Esophagus muscularis mucosa (tissue), 4 donors: ENCODE data around the gene JAK3. TPM values are rescaled to one million over a fixed set of nuclear protein-coding genes. Genes with fewer than 3 reads are reported as not detected.

Source experiments
- DNase-seq: peaks from one replicate; pipeline ENCODE4 v3.0.0-alpha.2; 2017; ENCODE audit errors: extremely low spot score
- H3K27ac ChIP-seq, 4 donors: fragments of 200-600 bp; sonication (generic); replicated peaks in 1 of 4; 1 replicate in 3 of 4; 2 replicates in 1 of 4; pipeline ENCODE4 v1.5.1; 2016 to 2019; ENCODE audit warnings: mild to moderate bottlenecking in 1 of 4
- H3K27me3 ChIP-seq, 4 donors: fragments of 200-600 bp; sonication (generic); one replicate each; pipeline versions ENCODE4 v1.5.1 to v1.6.0; 2016 to 2019
- H3K36me3 ChIP-seq, 4 donors: fragments of 200-600 bp; sonication (generic); one replicate each; pipeline ENCODE4 v1.5.1; 2016 to 2019
- H3K4me1 ChIP-seq, 4 donors: fragments of 200-600 bp; sonication (generic); one replicate each; pipeline ENCODE4 v1.5.1; 2016 to 2019
- H3K4me3 ChIP-seq, 4 donors: fragments of 200-600 bp; sonication (generic); 1 replicate in 2 of 4; 2 replicates in 2 of 4; pipeline ENCODE4 v1.5.1; 2016 to 2019; ENCODE audit warnings: mild to moderate bottlenecking in 4 of 4, moderate library complexity in 1 of 4
- H3K9me3 ChIP-seq, 4 donors: fragments of 200-600 bp; sonication (generic); 1 replicate in 3 of 4; 2 replicates in 1 of 4; pipeline ENCODE4 v1.5.1; 2016 to 2019
- EP300 ChIP-seq: sonication (generic); formaldehyde crosslinking; IDR thresholded peaks from one replicate; pipeline ENCODE4 v1.6.1; 2017; ENCODE audit warnings: antibody characterized with exemption
- POLR2A ChIP-seq: fragments of 450-650 bp; IDR thresholded peaks from one replicate; pipeline ENCODE4 v1.6.1; 2017; ENCODE audit warnings: antibody characterized with exemption, moderate library complexity, mild to moderate bottlenecking, low read depth
- POLR2AphosphoS5 ChIP-seq, 2 donors: sonication (generic); formaldehyde crosslinking; IDR thresholded peaks; one replicate each; pipeline ENCODE4 v1.6.1; 2017; ENCODE audit warnings: antibody characterized with exemption in 2 of 2
- WGBS: methylation state at CpG from one replicate; pipeline ENCODE4 v1.1.5; 2018; 5-methylcytosine and 5-hydroxymethylcytosine counted together
- intact Hi-C: fragments of 100-400 bp; cut with DNase I; formaldehyde crosslinking; loops from one replicate; pipeline ENCODE4 v1.15.1; 2023
- total RNA-seq, 4 donors: library from RNA; depleted of rRNA; stranded (reverse); fragments of >200 nt; gene quantifications; one replicate each; pipeline versions ENCODE4 v1.1.0 to v1.2.1, GENCODE V29; 2016
- TF ChIP-seq, protein P1 (sequence below), 3 experiments: fragments of 200-600 bp in 2 of 3; fragments of 450-650 bp in 1 of 3; sonication (generic) in 2 of 3; IDR thresholded peaks; one replicate each; pipeline ENCODE4 v1.5.1; 2017 to 2019; ENCODE audit warnings: antibody characterized with exemption in 3 of 3, mild to moderate bottlenecking in 2 of 3, moderate library complexity in 1 of 3

Gene JAK3
- total RNA-seq, 4 donors from 2014 or later: 2.1 to 8.9 (median 3.4) TPM

DNA sequence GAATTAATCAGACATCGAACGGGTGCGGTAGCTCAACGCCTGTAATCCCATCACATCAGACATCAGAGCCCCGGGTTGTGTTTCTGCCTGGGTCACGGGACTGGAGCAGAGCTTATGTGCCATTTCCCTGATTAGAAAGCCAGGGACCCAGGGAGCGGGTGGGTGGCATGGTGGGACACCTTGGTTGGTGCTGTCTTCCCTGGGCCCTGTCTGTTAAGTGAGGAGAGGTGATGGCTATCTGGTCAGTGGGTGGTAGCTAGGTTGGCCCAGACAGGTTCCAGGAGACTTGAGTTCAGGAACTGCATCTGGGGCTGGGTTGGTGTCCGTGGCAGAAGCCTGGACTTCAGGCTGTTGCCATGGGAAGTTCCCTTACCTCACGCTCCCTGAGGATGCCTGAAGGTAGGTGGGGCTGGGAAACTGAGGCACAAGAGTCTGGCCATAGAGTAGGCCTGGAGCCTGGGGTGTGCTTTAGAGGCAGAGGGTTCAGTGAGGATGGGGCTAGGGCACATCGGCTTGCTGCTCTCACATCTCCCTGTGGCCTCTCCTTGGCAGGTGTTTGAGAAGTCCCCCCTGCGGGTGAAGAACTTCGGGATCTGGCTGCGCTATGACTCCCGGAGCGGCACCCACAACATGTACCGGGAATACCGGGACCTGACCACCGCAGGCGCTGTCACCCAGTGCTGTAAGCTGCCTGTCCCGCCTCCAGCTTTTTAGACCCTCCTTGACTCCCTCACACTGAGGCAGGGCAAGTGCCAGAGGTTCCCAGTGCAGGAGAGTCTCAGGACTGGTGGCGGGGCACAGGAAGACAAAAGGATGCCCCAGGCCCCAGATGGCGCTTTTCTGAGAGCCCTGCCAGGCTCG is 14.0 kb upstream of the JAK3 start:
- Histone ChIP-seq H3K36me3 (peaks cover 34 to 54% (median 51%) of the 10 kb centered on the region in 4 donors), H3K4me3 (peak overlapping the region in 3 of 4 donors; percentile 77 to 90 (median 82)), H3K9me3 (no peaks in the 10 kb centered on the region), H3K27me3 (no peaks in the 10 kb centered on the region), H3K27ac (peak overlapping the region in 1 of 4 donors; percentile 7), H3K4me1 (peaks cover 19 to 39% (median 26%) of the 10 kb centered on the region in 4 donors)
- 74% methylated on average over 11 of the region's 23 CpGs for WGBS
- DNase-seq: no peak
- TF ChIP-seq POLR2AphosphoS5 (IDR thresholded peaks at IDR 0.05): no peak
- no peak for TF ChIP-seq POLR2A
- no peak for TF ChIP-seq EP300
- TF ChIP-seq, protein P1, sequence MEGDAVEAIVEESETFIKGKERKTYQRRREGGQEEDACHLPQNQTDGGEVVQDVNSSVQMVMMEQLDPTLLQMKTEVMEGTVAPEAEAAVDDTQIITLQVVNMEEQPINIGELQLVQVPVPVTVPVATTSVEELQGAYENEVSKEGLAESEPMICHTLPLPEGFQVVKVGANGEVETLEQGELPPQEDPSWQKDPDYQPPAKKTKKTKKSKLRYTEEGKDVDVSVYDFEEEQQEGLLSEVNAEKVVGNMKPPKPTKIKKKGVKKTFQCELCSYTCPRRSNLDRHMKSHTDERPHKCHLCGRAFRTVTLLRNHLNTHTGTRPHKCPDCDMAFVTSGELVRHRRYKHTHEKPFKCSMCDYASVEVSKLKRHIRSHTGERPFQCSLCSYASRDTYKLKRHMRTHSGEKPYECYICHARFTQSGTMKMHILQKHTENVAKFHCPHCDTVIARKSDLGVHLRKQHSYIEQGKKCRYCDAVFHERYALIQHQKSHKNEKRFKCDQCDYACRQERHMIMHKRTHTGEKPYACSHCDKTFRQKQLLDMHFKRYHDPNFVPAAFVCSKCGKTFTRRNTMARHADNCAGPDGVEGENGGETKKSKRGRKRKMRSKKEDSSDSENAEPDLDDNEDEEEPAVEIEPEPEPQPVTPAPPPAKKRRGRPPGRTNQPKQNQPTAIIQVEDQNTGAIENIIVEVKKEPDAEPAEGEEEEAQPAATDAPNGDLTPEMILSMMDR (IDR thresholded peaks at IDR 0.05): no peak
- intact Hi-C loops: no loop called here

DNA sequence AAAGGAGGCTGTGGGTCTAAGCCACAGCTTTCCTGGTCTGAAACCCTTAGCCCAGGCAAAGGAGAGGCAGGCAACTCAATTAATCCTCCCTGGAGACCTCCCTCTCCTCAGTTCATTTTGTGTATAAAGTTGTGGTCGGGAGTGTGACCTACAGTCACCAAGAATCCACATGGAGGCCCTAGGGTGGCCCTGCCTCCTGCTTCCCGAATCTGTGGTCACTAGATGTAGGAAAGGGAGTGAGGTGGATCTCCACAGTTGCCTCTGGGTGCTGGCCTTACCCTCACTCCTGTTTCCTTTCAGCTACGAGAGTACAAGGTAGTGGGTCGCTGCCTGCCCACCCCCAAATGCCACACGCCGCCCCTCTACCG is 13.2 kb upstream of the JAK3 start:
- peak overlapping the region; percentile 77 to 99 (median 86) for H3K4me3 ChIP-seq
- peaks cover 19 to 39% (median 26%) of the 10 kb centered on the region in 4 donors for H3K4me1 ChIP-seq
- WGBS: 68% methylated on average over 6 of the region's 7 CpGs
- peaks cover 33 to 52% (median 48%) of the 10 kb centered on the region in 4 donors for H3K36me3 ChIP-seq
- H3K27ac ChIP-seq: peak overlapping the region in 2 of 4 donors; percentile 92 to 95
- no peak for DNase-seq
- H3K27me3 ChIP-seq: no peaks in the 10 kb centered on the region
- TF ChIP-seq POLR2AphosphoS5 (IDR thresholded peaks at IDR 0.05) (no peak), POLR2A (no peak), EP300 (no peak)
- TF ChIP-seq, protein P1 (IDR thresholded peaks at IDR 0.05): no peak
- intact Hi-C loops: no loop called here
- H3K9me3 ChIP-seq: no peaks in the 10 kb centered on the region

DNA sequence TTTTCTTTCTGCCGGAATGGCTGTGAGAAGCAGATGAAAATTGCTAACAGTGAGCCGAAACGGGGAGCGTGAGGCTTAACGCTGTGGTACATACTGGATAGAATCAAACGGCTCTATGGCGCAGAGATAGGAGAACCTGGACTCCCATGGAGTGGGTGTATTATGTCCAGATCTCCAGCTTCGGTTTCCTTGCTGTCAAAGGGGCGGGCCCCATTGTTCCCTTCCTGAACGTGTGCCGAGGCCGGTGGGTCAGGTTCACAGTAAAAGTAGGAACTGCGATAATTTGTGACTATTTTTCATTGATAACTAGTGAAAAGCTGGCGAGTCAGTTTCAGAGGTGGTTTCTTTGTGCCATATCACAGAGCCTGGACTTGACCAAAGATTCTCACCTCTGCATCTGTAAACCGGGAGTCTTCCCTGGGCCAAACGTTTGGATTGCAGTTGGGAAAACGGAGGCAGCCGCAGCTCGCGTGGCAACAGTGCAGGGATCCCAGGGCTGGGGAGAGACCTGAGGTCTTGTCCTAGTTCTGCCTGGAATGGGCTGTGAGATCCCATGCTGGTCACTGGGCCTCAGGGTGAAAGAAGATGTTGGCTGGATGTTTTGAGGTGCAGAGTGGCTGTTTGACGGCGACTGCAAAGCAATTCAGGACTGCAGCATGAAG is 12.7 kb upstream of the JAK3 start:
- H3K27me3 ChIP-seq: no peaks in the 10 kb centered on the region
- no peak for DNase-seq
- H3K27ac ChIP-seq: peak overlapping the region; percentile 85 to 95 (median 90)
- no peak for TF ChIP-seq EP300
- TF ChIP-seq POLR2AphosphoS5 (IDR thresholded peaks at IDR 0.05): no peak
- TF ChIP-seq, protein P1 (IDR thresholded peaks at IDR 0.05): no peak
- under 1% methylated on average over 19 of the region's 22 CpGs for WGBS
- H3K4me3 ChIP-seq: peak overlapping the region; percentile 77 to 99 (median 86)
- no peaks in the 10 kb centered on the region for H3K9me3 ChIP-seq
- peaks cover 31 to 46% (median 43%) of the 10 kb centered on the region in 4 donors for H3K36me3 ChIP-seq
- peaks cover 19 to 39% (median 28%) of the 10 kb centered on the region in 4 donors for H3K4me1 ChIP-seq
- intact Hi-C loops: no loop called here

DNA sequence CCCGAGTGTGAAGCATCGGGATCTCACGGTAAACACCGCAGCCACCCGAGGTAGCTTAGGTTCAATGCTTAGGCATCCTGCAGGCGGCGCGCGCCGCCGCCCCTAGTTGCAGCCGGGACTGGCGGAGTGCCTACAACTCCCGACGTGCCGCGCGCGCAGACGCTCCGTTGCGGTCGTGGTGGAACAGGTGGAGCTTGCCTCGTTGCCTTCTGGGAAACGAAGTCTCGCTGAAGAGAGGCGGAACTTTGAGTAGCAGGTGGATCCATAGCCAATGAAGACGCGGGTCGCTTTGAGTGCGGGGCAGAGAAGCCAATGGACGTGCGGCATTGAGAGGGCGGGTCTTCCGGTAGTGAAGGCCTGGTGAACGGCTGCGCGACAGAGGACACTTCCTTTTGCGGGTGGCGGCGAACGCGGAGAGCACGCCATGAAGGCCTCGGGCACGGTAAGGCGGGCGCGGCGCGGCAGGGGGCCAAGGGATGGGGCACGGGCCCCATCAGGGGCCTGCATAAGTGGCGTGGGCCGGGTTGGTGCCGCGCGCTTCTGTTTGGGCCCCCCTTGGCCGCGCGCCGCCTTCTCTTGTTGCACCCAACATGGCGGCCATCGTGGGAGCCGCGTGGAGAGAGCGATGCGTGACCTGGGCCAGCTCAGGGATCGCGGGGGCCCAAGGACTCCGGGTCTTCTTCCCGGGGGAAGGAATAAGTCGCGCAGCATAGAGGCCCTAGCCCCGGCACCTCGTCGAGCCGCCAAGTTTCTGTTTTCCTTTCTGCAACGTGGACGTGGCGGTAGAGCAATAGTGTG is 11.9 kb upstream of the JAK3 start, which contains the start of gene RPL18A:
Gene RPL18A, plus strand, starts transcription at position 378 of the 798 bp plus-strand sequence. Its CDS starts 47 bp downstream, at position 425.
- Histone ChIP-seq H3K36me3 (peaks cover 31 to 39% (median 36%) of the 10 kb centered on the region in 4 donors), H3K4me1 (peaks cover 19 to 39% (median 30%) of the 10 kb centered on the region in 4 donors), H3K4me3 (peak within 1 kb of the TSS; percentile 77 to 99 (median 86)), H3K9me3 (no peaks in the 10 kb centered on the region), H3K27ac (peak within 1 kb of the TSS; percentile 85 to 95 (median 90)), H3K27me3 (no peaks in the 10 kb centered on the region)
- WGBS: under 1% methylated on average over 76 of the region's 80 CpGs
- peak; percentile 100 for DNase-seq
- TF ChIP-seq EP300 (no peak), POLR2A (peak; percentile 99), POLR2AphosphoS5 (IDR thresholded peaks at IDR 0.05) (peak; percentile 97 to 99)
- TF ChIP-seq, protein P1 (IDR thresholded peaks at IDR 0.05): peak; percentile 86 to 95 (median 87)
- intact Hi-C loops: loop anchor here (2.0 to 10.0 kb wide), 3 partner anchors 73 to 155 kb away; partner anchors contain the start of gene CCDC124
